ENCODE results near the gene FRG2.
"Not testable (repeated sequence)": the region's sequence is repeated elsewhere in the genome, so short reads cannot be mapped to it uniquely, and the experiment has no call there.

FRG2 gene

DNA sequence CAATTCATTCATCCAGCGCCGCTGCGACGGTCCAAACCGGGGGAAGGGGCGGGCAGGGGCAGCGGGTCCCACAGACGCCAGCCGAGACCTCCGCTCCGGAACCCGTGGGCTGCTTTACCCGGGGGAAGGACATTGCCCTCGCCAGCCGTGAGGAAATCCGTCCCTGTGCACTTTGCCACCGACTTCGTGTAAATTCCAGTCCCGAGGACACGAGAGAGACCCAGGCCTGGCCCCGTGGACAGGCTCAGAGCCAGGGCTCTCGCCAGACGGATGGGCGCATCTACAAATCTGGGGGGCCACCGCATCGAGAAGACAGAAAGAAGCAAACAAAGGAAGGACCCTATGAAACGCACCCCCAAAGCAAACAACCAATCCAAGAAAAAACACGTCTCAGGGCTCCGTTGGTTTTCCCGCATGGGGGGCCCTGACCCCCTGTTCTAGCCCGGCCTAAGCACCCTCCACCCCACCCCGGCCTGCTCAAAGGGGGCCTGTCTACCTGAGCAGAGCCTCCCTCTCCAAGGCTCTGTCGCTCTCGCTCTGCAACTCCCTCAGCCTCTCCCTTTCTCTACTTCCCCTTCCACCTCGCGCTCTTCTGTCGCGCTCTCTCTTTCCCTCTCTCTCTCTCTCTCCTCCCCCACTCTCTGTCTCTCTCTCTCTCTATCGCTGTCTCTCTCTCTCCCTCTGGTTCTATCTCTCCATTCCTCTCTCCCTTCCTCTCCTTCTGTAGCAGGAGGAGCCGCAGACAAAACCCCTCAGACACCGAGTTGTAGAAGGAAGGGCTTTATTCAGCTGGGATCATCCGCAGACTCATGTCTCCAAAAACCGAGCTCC lies 11.3 kb downstream of the FRG2 start:
- no peak for FAIRE-seq

DNA sequence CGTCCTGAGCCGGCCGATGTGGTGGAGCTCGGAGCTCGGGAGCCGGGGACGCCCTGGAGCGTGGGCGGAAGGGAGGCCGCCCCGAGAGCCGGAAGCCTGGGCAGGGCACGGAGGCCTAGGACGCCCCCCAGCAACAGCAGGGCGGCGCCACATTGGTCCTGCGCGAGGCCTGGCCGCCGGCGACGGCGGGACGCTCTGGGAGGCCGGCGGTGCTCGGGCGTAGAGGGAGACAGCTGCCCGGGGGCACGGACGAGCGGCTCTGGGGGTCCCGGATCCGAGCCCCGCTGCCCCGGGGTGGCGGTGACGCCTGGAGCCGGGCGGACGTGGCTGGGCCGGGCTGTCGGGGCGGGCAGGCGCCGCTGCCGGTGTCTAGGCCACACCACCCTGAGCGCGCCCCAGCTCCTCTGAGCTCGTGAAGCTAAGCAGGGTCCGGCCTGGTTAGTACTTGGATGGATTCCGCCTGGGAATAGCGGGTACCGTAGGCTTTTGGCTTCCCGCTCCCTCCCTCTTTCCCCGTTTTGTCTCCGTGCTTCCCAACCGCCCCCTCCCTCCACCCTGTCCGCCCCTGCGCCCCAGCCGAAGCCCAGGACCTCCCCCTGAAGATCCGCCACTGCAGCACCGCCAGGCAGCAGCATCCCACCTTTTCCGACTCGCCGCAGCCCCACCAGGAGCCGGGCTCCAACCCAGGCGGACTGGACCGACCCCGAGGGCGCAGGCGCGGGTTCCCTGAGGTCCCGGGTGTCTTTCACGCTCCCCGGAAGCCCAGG lies 12.1 kb downstream of the FRG2 start:
- no peak for FAIRE-seq

DNA sequence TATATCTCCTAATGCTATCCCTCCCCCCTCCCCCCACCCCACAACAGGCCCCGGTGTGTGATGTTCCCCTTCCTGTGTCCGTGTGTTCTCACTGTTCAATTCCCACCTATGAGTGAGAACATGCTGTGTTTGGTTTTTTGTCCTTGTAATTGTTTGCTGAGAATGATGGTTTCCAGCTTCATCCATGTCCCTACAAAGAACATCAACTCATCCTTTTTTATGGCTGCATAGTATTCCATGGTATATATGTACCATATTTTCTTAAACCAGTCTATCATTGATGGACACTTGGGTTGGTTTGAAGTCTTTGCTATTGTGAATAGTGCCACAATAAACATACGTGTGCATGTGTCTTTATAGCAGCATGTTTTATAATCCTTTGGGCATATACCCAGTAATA lies 37.1 kb downstream of the FRG2 start:
- not testable (repeated sequence) for FAIRE-seq

DNA sequence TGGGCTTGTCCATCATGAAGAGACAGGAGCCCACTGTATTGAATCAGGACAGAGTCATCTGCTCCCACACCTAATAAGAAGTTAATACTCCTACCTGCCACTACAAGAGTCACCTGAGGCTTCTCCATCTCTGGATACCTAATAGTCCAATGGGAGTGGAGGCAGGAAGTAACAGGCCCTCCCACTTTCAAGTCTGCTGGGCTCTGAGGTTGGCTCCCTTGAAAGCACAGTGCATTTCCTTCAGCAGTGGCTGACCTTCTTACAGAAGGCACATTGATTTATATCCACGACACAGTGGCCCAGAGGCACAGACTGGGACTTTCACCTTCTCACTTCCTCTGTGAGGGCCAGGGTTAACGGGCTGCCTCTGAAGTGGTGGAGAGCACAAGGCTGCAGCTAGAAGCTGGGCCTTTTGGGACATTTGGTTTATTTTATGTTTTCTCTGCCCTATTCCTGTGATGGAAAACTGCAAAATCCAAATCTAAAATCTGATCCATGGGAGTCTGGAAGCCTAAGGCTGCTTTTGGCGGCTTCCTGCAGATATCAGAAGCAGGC lies 38.1 kb downstream of the FRG2 start:
- FAIRE-seq = no peak

DNA sequence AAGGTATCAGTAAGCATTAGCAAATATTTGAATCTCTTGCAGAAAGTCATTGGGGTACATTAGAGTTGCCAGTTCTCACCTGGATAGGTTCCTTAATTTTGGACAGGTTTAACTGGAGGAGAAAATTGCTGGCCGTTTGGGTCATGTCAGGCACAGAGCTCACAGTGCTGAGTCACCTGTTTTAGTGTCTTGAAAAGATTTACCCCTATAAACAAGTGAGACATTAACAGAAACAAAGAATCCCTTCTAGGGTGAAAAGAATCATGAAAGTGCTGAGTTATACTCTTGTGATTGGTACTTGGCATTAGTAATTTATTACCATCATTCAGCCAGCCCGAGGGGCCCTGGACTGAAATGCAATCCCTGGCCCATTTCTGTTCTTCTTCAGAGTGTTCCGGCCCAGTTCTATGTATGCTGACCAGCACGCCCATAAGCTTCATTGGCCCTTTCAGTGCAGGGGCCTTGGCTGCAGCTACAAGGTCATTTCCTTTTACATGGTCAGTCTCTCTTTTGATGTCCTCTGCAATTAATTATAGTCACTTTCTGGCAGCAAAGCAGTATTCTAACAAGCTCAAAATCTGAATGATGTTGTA lies 41.3 kb downstream of the FRG2 start:
- not testable (repeated sequence) for FAIRE-seq

DNA sequence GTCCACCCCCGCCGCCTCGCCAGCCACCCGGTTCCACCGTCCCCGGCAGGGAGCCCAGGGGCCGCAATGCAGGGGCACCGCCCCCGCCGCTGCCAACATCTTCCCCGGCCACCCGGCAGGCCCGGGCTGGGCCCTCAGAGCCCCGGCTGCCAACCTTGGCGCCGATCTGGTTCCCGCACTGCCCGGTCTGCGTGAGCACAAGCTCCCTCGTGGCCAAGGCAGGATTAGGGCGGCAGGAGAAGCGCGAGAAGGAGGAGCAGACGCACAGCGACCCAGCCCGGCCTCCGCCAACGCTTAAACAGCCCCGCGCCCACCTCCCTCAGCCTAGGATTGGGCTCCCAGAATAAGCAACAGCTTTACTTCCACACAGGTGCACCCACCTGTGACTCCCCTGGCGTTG lies 42.4 kb downstream of the FRG2 start:
- not testable (repeated sequence) for FAIRE-seq

DNA sequence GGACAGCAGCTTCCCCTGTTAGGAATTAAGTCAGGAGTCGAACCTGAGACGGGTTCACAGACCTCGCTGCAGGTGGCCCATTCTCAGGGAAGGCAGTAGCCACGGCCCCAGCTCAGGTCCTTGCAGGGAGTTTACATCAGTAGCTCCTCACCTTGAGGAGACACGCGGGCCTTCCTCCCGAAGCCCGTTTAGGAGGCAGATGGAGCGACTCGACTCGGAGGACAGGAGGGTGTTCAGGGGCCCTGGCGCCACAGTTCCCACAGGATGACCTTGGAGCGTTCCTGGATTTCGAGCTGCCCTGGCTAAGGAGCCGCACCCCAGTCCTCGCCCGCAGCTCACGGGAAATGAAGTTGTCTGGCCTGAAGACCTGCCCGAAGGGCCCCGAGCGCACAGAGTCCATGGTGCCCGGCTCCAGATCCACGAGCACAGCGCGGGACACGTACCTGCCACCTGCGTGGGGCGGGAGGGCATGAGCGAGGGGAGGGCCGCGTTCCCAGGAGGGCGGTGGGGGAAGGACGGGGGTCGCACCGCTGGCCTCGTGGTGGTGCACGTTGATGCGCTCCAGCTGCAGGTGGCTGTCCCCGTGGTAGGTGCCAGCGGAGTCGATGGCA lies 43.0 kb downstream of the FRG2 start:
- FAIRE-seq = not testable (repeated sequence)

DNA sequence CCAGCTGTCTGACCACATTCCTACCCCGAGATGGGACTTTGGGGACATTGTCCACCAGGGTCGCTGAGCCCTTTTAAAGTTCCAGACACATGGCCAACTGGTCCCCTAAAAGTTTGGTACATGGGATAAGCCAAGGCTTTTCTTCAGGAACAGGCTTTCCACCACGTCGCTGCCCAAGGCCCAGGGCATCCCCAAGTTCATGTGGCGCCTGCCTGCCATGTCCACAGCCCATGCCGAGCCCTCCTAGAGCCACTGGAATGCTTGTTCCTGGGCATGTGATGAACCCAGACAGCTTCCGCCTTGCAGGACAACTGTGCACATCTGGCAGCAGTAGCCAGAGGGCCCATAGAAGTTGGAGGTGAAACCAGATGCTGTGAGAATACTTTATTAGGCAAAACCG lies 45.1 kb downstream of the FRG2 start:
- no peak for FAIRE-seq

DNA sequence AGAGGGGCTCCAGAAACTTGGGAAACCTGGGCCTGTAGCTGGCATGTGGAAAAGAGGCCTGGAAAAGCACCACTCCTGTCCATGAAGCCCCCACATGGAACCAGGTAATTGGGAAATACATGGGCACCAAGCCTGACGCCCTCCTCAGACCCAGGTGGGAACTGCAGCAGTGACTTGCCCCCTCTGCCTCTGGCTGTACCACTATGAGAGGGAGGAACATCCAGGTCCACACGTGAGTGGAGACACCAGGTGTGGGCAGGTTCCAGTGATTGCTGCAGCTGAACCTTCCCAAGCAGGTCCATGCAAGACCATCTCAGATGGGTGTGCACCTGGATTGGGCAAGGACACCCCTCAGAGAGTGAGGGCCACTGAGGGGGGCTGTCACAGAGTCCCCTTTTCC lies 46.8 kb downstream of the FRG2 start:
- FAIRE-seq = not testable (repeated sequence)

DNA sequence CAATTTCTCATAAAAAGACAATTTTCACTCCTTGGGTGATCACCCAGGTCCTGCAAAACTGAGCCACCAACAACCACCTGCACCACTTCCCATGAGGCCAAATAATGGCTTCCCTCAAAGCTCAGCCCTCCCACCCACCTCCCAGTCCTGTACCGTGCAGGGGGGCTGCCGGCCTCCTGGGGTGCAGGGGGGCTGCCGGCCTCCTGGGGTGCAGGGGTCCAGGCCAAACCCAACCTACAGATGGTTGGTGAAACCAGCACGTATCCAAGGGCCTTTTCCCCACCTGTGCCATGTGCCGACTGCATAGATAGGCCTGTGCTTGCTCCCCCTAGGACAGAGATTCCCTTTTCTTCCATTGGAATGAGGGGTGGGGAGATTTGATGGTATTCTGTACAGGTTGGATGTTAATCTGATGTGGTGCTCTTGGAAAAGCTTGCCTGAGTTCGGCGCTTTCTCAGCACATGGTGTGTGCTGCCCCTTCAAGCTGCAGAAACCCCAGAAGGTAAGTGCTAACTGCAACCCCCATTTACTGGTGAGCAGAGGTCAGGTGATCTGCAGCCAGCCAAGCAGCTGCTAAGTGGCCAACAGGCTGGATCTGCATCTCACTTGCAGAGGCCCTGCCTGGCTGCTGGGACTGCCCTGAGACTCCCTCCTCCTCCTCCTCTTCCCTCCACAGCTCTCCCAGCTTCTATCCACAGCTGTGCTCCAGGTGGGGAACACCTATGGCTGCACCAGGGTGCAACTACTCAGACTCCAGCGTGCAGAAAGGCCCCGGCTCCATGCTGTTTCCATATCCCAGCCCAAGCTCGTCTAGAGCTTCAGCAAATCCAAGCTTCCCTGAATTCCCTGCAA lies 47.6 kb downstream of the FRG2 start:
- FAIRE-seq = no peak
